HEK293T (cell line): ENCODE measurements around the gene PTPRH.

Experiments
- CTCF ChIA-PET: fragments of 350-600 bp; formaldehyde crosslinking; extraction: SDS; loops from one replicate; lab custom pipeline; 2021; ENCODE audit warnings: antibody characterized with exemption, inconsistent platforms; lab: Yijun Ruan, JAX
- POLR2A ChIA-PET: fragments of 350-600 bp; formaldehyde crosslinking; extraction: SDS; loops from one replicate; lab custom pipeline; 2020; ENCODE audit warnings: antibody characterized with exemption, inconsistent platforms; lab: Yijun Ruan, JAX
- DNase-seq: peaks from one replicate; pipeline ENCODE4 v3.0.0; 2012; ENCODE audit warnings: mixed read lengths; ENCODE audit errors: extremely low spot score
- ARNT ChIP-seq: fragments of 450-650 bp; IDR thresholded peaks from 2 replicates; pipeline ENCODE4 v1.6.1; 2017; ENCODE audit warnings: mild to moderate bottlenecking
- BHLHE40 ChIP-seq: fragments of 450-650 bp; IDR thresholded peaks from 2 replicates; pipeline ENCODE4 v1.6.1; 2016; ENCODE audit warnings: mild to moderate bottlenecking, moderate library complexity, borderline replicate concordance
- CTBP1 ChIP-seq: fragments of 450-650 bp; IDR thresholded peaks from 2 replicates; pipeline ENCODE4 v1.6.1; 2016; ENCODE audit warnings: borderline replicate concordance
- ELF4 ChIP-seq: fragments of 450-650 bp; IDR thresholded peaks from 2 replicates; pipeline ENCODE4 v1.6.1; 2017; ENCODE audit warnings: antibody characterized with exemption
- FOXA1 ChIP-seq: fragments of 450-650 bp; IDR thresholded peaks from 2 replicates; pipeline ENCODE4 v1.6.1; 2016; ENCODE audit warnings: mild to moderate bottlenecking
- FOXK2 ChIP-seq: fragments of 450-650 bp; IDR thresholded peaks from 2 replicates; pipeline ENCODE4 v1.6.1; 2016; ENCODE audit warnings: mild to moderate bottlenecking
- FOXM1 ChIP-seq: fragments of 450-650 bp; IDR thresholded peaks from 2 replicates; pipeline ENCODE4 v1.6.1; 2017; ENCODE audit warnings: mild to moderate bottlenecking, borderline replicate concordance
- HDGF ChIP-seq: fragments of 450-650 bp; IDR thresholded peaks from 2 replicates; pipeline ENCODE4 v1.6.1; 2017; ENCODE audit warnings: antibody characterized with exemption, borderline replicate concordance
- L3MBTL2 ChIP-seq: fragments of 450-650 bp; conservative IDR thresholded peaks from 2 replicates; pipeline ENCODE4 v1.6.1; 2016; ENCODE audit warnings: mild to moderate bottlenecking
- LEF1 ChIP-seq: fragments of 450-650 bp; IDR thresholded peaks from 2 replicates; pipeline ENCODE4 v1.6.1; 2017; ENCODE audit warnings: mild to moderate bottlenecking, borderline replicate concordance
- NFRKB ChIP-seq: fragments of 450-650 bp; IDR thresholded peaks from 2 replicates; pipeline ENCODE4 v1.6.1; 2016; ENCODE audit warnings: mild to moderate bottlenecking, moderate library complexity
- PKNOX1 ChIP-seq: fragments of 450-650 bp; IDR thresholded peaks from 2 replicates; pipeline ENCODE4 v1.6.1; 2016
- SP1 ChIP-seq: fragments of 450-650 bp; IDR thresholded peaks from 2 replicates; pipeline ENCODE4 v1.6.1; 2017
- SUZ12 ChIP-seq: fragments of 450-650 bp; IDR thresholded peaks from 2 replicates; pipeline ENCODE4 v1.6.1; 2016; ENCODE audit warnings: mild to moderate bottlenecking
- TARDBP ChIP-seq: fragments of 450-650 bp; IDR thresholded peaks from 2 replicates; pipeline ENCODE4 v1.6.1; 2016
- ZNF384 ChIP-seq: fragments of 450-650 bp; IDR thresholded peaks from 2 replicates; pipeline ENCODE4 v1.6.1; 2016

PTPRH gene

GRCh38 chr19:55169136-55169535 is 40.2 kb downstream of the PTPRH start:
- TF ChIP-seq PKNOX1 (no peak), FOXM1 (no peak), ARNT (no peak), ELF4 (no peak), SP1 (no peak), FOXK2 (no peak), LEF1 (no peak), HDGF (no peak), NFRKB (no peak), FOXA1 (no peak), SUZ12 (no peak), ZNF384 (no peak), BHLHE40 (no peak), TARDBP (no peak), CTBP1 (no peak), L3MBTL2 (no peak)
- ChIA-PET CTCF (no interaction called here), POLR2A (no interaction called here)
- DNase-seq = no peak

GRCh38 chr19:55166530-55167268 is 42.6 kb downstream of the PTPRH start, which contains the start of gene DNAAF3:
DNAAF3 (minus strand) TSS chr19:55166613; CDS start chr19:55166413, 200 bp downstream.
- TF ChIP-seq ARNT (no peak), FOXA1 (no peak), BHLHE40 (peak; percentile 89), L3MBTL2 (no peak; the same call in none of the 2 replicates), PKNOX1 (peak; percentile 77), TARDBP (no peak), ELF4 (no peak), SUZ12 (no peak), ZNF384 (no peak), FOXK2 (no peak), HDGF (no peak), FOXM1 (no peak), SP1 (peak; percentile 65; the same call in 1 of the 2 replicates), NFRKB (no peak), CTBP1 (no peak), LEF1 (no peak)
- CTCF ChIA-PET = interaction anchor here (0.7 to 1.8 kb wide), 4 partner anchors 8 to 293 kb away, joined by 3 to 10 read pairs (median 4); no protein-coding TSS in a partner anchor
- peak; percentile 98 for DNase-seq
- POLR2A ChIA-PET = interaction anchor here (0.6 to 1.9 kb wide), 8 partner anchors 9 to 470 kb away, joined by 3 to 4 read pairs (median 3); partner anchors contain the start of genes PPP6R1, TNNI3 and ZNF628

GRCh38 chr19:55165952-55166529 is 43.3 kb downstream of the PTPRH start:
- no peak for TF ChIP-seq PKNOX1
- TF ChIP-seq HDGF = no peak
- TF ChIP-seq ELF4 = no peak
- TF ChIP-seq NFRKB = no peak
- TF ChIP-seq TARDBP = no peak
- TF ChIP-seq LEF1 = no peak
- peak; percentile 21; the same call in 1 of the 2 replicates for TF ChIP-seq L3MBTL2
- DNase-seq = peak; percentile 76
- ChIA-PET CTCF (interaction anchor here (0.7 to 1.8 kb wide), 4 partner anchors 9 to 294 kb away, joined by 3 to 10 read pairs (median 4); no protein-coding TSS in a partner anchor), POLR2A (interaction anchor here (0.8 to 1.9 kb wide), 3 partner anchors 19 to 224 kb away, joined by 3 to 4 read pairs (median 3); partner anchors contain the start of gene PPP6R1)

- no peak for DNase-seq
- POLR2A ChIA-PET = no interaction called here
- CTCF ChIA-PET = no interaction called here
- TF ChIP-seq SP1 (no peak), TARDBP (no peak), NFRKB (no peak), ARNT (no peak), CTBP1 (no peak), PKNOX1 (no peak), SUZ12 (no peak), FOXA1 (no peak)
Measured at GRCh38 chr19:55161571-55162322, 47.6 kb downstream of the PTPRH start.
